HG03575 (cell line): Measurements from ENCODE around the gene MMP2.

Experiments used
- ATAC-seq: cut with Tn5 transposase; IDR thresholded peaks from one replicate; pipeline ENCODE4 v1.9.1; 2021; ENCODE audit not compliant: unreplicated experiment, insufficient number of reproducible peaks, low FRiP score; ENCODE audit errors: extremely low read depth

MMP2 gene

DNA sequence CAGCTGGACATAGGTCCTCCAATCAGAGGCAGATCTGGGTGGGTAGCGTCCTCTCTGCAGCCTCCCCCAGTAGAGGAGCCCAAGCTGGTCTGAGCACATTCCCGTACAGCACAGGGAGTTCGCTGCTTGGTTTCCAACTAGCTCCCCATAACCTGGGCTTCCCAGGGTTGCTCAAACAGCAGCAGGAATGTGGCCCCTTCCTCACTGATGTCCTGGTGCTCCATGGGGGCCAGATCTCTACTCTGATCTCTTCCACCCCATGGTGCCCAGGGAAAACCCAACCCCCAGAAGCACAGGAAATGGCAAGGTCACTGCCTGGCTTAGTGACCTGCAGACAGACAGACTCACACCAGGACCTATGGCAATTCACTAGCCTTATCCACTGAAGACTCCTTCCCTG, 11.1 kb upstream of the MMP2 start:
- no peak for ATAC-seq

DNA sequence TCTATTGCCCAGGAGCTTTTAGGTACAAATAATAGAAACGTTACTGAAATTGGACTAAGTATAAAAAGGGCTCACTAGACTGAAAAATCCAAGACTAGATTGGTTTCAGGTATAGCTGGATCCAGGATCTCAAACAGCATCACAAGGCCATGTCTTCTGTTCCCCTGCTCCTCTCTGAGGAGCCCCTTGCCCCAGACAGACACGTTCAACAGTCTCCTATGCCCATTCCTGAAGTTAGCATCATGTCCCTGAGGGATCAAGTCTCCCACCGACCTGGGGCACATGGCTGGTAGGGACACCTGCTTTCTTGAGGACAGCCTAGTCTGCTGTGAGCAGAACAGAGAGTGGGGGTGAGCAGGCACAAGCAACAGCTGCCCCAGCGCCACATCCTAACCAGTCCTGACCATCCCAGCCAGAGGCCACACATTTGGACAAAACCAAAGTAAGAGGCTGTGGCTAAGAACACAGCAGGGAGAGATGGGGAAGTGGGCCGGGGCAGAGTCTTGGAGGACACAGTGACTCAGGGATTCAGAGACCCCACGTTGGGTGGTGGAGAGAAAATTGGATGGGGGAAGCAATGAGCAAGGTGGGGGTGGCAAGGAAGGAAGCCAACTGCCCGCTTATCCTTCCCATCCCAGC, 10.5 kb upstream of the MMP2 start:
- ATAC-seq, result no peak

DNA sequence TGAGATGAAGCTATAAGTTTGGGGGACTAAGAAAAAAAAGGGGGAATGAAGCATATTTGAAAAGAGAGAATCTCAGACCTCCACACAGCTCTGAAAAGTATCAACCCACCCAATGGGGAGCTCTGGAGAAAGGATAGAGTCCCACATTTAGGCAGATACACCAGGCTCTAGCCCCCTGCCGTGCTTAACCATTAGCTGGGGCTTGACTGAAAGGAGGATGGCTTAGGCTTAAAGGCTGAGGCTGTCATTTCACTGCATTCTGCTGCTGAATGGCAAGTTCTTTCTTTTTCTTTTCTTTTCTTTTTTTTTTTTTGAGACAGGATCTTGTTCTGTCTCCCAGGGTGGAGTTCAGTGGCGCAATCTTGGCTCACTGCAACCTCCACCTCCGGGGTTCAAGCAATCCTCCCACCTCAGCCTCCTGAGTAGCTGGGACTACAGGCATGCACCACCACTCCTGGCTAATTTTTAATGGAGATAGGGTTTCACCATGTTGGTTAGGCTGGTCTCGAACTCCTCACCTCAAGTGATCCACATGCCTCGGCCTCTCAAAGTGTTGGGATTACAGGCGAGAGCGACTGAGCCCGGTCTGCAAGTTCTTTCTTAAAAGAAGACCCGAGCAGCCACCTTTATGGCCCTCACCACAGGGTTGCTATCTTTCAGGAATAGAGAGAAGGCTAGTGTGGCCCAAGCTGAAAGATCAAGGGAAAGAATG, 9.0 kb upstream of the MMP2 start:
- no peak for ATAC-seq

DNA sequence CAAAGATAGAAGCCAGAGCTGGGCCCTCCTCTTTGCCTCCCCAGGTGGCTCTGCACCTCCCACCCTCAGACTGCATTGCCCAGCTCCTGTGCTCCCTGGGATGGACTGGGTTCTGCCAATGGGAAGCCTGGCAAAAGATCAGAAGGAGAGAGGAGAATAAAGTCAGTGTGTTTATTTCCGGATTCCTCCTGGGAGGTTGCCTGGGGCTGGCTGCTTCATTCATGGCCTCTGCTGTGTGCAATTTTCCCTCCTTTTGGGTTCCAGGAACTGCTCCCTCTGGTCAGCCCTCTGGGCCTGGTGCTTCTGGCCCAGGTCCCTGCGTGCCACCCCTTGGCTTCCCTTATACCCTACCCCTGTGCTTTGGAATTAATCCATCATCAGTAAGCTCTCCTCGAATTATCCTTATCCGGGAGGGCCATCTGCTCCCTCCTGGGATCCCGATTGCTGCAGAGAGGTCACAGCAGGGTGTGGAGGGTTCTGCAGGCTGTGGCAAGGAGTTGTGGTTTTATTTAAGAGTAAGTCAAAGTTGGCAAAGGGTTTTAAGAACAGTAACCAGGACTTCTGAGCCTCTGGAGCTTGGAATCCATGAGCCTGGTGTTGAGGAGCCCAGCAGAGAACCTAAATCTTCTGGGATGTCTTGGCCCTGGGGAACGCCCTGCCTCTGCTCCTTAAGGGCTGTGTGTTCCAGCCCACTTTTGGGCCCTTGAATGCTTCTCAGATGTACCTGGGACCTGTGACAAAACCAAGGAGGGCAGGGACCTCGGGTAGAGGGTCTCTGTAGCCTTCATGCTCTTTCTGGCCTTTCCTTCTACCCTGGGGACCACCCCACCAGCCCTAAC, 8.2 kb upstream of the MMP2 start:
- no peak for ATAC-seq

DNA sequence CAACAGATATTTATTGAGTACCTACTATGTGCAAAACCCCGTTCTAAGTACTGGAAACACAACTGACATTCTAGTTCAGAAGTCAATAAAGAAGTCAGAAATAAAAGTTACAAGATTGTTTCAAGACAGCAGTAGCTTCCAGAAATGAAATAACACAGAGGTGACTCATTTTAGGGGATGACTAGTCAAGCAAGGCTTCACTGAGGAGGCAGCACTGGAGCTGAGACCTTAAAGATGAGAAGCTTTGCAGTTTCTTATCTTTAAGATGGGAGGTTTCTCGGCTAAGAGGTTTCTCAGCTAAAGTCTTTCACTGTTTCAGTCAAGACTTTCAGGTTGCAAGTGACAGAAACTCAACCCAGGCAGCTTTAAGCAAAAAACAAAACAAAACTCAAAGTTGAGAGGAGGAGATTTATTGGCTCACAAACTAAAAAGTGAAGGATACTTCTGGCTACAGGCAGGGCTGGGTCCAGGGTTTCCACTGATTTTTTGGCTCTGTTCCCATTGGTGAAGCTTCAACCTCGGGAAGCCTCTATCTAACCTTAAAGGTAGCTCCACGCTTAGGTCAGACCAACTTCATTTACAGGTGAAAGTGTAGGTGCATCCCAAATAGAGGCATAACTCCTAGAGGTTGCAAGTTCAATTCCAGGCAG, 7.4 kb upstream of the MMP2 start:
- ATAC-seq, result no peak

DNA sequence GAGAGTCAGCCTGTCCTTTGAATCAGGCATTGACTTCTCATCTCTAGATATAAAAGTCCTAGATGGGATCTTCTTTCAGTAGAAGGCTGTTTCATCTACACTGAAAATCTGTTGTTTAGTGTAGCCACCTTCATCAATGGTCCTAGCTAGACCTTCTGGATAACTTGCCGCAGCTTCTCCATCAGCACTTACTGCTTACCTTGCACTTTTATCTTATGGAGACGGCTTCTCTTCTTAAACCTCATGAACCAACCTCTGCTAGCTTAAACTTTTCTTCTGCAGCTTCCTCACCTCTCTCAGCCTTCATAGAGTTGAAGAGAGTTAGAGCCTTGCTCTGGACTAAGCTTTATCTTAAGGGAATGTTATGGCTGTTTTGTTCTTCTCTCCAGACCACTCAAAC, 5.4 kb upstream of the MMP2 start:
- ATAC-seq, result no peak

GRCh38 chr16:55474821-55475220, 4.2 kb upstream of the MMP2 start:
- no peak for ATAC-seq

- ATAC-seq, result no peak
Measured at GRCh38 chr16:55475919-55476318, 3.1 kb upstream of the MMP2 start.

DNA sequence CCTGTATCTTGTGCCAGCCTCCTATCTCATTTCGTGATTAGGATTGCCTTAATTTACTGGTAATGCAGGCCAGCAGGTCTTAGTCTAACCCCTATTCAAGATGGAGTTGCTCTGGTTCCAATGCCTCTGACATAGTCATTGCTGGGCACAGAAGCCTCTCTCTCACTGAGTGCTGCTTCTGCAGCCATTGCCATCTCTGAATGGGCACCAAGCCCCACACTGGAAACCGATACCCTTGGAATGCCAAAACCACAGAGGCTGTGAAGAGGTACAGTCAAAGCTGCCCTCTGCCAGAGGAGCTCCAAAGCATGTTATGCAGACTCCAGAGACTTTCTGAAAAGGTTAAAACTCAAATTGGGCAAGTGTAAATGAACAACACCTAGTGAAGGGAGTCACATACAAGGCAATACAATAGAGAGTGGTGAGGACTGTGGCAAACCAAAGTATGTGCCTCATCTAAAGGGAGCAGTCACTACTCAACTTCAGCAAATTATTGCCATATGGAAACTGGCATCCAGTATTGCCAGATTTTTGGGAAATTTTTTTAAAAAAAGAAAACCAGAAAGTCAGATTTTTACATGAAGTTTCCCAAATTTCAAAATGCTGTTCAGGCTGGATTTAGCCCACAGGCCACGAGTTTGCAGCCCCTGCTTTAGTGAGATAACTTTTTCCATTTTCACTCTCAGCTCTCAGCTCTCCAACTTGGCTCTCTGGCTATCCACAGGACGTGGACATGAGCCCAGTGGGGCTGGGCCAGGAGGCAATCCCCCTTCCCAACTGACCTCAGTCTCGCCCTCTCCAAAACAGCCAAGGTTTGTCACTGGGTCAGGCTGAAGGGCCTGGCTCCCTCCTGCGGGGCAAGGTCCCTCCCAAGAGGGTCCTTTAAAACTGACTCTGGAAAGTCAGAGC, 2.1 kb upstream of the MMP2 start:
- ATAC-seq, result no peak

- ATAC-seq, result no peak
Measured at GRCh38 chr16:55477736-55478135, 1.3 kb upstream of the MMP2 start.

- ATAC-seq, result no peak
Measured at GRCh38 chr16:55479430-55480140, 587 bp downstream of the MMP2 start.

- no peak for ATAC-seq
Measured at GRCh38 chr16:55480228-55480655, 1.2 kb downstream of the MMP2 start.

DNA sequence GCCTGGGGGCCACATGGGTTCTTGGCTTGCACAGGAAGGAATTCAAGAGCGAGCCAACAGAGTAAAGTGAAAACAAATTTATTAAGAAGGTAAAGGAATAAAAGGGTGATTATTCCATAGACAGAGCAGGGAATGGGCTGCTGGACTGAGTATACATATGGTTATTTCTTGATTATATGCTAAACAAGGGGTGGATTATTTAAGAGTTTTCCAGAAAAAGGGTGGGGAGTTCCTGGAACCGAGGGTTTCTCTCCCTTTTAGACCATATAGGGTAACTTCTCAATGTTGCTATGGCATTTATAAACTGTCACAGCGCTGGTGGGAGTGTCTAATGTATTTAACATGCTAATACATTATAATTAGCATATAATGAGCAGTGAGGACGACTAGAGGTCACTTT, 2.0 kb downstream of the MMP2 start:
- ATAC-seq, result no peak

DNA sequence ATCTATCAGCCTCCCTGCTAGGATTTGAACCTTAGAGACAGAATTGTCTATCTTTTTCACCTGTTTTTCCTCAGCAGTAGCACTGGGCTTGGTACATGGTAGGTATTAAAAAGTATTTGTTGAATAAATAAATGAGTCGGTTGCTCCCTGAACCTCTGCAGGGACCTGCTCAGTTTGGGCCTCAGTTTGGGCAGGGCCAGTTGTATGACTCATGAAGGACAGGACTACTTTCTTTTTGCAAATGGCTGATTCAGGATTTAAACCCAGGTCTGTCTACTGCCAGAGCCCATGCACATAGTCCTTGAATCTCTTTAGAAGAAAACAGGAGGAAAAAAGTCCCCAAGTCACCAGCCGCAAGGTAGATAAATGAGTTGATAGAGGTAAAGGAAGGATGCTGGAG, 3.1 kb downstream of the MMP2 start:
- no peak for ATAC-seq

DNA sequence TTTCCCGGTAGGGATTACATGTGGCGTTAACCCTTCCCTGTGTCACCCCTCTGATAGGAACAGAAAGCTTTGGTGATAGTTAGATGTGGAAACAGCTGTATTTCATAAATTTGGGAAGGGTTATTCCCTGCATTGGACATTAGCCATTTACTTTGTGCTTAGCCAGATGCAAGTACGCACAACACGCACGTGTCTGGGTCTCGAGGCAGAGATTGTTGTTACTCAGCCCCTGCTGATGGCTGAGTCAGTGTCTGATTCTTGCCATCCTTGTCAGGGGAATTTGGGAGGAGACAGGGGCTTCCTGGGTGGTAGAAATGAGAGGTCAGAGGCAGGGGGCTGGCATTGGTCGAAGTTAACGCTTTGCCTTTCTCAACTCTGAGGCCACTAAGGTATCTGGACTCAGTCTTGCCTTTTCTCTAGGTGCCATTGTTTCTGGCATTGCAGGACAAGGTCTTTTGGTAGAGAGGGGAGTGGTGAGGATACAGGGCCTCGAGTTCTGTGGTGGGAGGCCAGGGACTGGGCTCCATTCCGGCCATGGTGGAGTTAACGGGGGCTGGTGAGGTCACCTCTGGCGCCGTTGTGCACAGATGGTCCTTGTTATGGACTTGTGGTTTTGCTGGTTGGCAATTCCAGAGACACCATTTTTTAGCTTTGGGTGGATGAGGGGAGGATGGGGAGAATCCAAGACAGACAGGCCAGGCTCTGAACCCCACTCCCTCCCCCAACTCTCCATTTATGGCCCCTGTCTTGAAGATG, 8.2 kb downstream of the MMP2 start:
- no peak for ATAC-seq

DNA sequence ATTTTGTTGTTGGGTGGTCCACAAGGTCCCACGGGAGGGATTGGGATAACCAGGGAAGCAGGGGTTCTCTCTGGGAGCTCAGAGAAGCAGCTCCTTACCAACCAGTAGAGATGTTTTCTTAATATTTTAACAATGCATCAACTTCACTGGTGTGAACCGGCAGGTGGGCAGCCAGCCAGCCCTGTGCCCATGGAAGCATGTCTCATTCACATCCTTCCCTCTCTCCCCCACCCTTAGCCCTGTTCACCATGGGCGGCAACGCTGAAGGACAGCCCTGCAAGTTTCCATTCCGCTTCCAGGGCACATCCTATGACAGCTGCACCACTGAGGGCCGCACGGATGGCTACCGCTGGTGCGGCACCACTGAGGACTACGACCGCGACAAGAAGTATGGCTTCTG, 9.3 kb downstream of the MMP2 start:
- ATAC-seq, result no peak

DNA sequence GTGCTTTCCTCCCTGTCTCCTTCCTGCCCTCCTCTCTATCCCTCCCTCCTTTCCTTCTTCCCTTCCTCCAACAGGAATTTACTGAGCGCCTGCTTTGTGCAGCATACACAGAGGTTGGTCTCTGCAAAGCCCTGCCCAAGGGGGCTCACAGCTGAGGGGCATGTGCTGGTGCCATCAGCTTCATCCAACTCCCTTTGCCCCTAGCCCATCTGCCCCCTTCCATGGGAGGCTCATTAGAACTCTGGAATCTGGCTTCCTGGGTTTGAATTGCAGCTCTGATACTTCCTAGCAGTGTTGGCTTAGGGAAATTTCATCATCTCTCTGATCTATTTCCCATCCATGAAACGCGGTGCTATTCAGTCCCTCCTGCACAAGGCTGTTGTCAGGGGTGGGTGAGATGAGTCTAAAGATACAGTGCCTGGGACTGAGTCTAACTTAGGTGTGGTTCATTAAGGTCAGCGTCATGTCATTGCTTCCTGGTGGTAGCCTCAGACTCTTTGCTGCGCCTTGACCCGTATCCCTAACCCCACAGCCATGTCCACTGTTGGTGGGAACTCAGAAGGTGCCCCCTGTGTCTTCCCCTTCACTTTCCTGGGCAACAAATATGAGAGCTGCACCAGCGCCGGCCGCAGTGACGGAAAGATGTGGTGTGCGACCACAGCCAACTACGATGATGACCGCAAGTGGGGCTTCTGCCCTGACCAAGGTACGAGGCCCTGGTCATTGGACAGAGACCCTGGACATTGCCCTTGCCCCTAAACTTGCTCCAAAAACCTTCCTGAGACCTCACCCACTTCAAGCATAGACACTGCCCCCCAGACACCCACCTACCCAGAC, 10.3 kb downstream of the MMP2 start:
- ATAC-seq, result no peak
